Measurements from ENCODE around the gene HNRNPF. TPM values are rescaled to one million over a fixed set of nuclear protein-coding genes. Genes with fewer than 3 reads are reported as not detected.
"Not testable (repeated sequence)": the region's sequence is repeated elsewhere in the genome, so short reads cannot be mapped to it uniquely, and the experiment has no call there.

Gene HNRNPF
- total RNA-seq, 4 donors from 2014 or later: 145 to 177 (median 160) TPM

DNA sequence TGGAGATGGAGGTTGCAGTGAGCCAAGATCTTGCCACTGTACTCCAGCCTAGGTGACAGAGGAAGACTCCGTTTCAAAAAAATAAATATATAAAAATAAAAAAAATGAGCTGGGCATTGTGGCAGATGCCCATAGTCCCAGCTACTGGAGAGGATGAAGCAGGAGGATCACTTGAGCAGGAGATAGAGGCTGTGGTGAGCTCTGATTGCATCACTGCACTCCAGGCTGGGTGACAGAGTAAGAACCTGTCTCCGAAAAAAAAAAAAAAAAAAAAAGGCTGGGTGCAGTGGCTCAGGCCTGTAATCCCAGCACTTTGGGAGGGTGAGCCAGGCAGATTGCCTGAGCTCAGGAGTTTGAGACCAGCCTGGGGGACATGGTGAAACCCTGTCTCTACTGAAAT lies 39.8 kb upstream of the HNRNPF start:
- H3K27me3 ChIP-seq: no peaks in the 10 kb centered on the region
- no peak for DNase-seq
- H3K4me1 ChIP-seq: peaks cover 0 to 15% (median 7%) of the 10 kb centered on the region in 4 donors
- peaks cover 0 to 6% (median 0%) of the 10 kb centered on the region in 3 donors for H3K36me3 ChIP-seq
- no peak for TF ChIP-seq POLR2A (IDR thresholded peaks at IDR 0.05)
- TF ChIP-seq, protein P1, sequence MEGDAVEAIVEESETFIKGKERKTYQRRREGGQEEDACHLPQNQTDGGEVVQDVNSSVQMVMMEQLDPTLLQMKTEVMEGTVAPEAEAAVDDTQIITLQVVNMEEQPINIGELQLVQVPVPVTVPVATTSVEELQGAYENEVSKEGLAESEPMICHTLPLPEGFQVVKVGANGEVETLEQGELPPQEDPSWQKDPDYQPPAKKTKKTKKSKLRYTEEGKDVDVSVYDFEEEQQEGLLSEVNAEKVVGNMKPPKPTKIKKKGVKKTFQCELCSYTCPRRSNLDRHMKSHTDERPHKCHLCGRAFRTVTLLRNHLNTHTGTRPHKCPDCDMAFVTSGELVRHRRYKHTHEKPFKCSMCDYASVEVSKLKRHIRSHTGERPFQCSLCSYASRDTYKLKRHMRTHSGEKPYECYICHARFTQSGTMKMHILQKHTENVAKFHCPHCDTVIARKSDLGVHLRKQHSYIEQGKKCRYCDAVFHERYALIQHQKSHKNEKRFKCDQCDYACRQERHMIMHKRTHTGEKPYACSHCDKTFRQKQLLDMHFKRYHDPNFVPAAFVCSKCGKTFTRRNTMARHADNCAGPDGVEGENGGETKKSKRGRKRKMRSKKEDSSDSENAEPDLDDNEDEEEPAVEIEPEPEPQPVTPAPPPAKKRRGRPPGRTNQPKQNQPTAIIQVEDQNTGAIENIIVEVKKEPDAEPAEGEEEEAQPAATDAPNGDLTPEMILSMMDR (IDR thresholded peaks at IDR 0.05): no peak
- no peak overlapping the region for H3K4me3 ChIP-seq
- no peak overlapping the region for H3K27ac ChIP-seq
- H3K9me3 ChIP-seq: peaks cover 0 to 4% (median 0%) of the 10 kb centered on the region in 4 donors

DNA sequence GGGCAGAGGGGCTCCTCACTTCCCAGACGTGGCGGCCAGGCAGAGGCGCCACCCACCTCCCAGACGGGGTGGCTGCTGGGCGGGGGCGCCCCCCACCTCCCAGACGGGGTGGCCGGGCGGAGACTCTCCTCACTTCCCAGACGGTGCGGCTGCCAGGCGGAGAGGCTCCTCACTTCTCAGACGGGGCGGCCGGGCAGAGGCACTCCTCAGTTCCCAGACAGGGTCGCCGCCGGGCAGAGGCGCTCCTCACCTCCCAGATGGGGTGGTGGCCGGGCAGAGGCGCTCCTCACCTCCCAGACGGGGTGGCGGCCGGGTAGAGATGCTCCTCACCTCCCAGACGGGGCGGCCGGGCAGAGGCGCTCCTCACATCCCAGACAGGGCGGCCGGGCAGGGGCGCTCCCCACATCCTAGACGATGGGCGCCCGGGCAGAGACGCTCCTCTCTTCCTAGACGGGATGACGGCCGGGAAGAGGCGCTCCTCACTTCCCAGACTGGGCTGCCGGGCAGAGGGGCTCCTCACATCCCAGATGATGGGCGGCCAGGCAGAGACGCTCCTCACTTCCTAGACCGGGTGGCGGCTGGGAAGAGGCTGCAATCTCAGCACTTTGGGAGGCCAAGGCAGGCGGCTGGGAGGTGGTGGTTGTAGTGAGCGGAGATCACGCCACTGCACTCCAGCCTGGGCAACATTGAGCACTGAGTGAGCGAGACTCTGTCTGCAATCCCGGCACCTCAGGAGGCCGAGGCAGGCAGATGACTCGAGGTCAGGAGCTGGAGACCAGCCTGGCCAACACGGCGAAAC lies 37.4 kb upstream of the HNRNPF start:
- not testable (repeated sequence) for H3K9me3 ChIP-seq, H3K36me3 ChIP-seq, DNase-seq, H3K4me1 ChIP-seq, H3K27ac ChIP-seq, H3K27me3 ChIP-seq, H3K4me3 ChIP-seq

DNA sequence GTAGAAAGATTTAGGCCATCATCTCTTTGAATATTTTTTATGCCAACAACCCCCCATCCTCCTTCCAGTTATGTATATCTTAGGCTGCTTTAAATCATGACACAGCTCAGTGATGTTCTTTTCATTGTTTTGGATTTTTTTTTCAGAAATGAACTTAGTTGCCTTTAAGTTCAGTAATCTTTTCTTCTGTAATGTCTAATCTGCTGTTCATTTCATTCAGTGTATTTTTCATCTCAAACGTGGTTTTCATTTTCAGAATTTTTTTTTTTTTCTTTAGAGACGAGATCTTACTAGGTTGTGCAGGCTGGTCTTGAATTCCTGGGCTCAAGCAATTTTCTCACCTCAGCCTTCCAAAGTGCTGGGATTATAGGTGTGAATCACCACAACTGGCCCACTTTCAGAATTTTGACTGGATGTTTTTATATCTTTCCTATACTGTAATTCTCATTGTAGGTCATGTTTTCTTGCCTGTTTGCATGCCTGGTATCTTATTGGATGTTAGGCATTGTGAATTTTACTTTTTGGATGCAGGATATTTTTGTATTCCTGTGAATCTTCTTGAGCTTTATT lies 36.0 kb upstream of the HNRNPF start:
- no peak overlapping the region for H3K27ac ChIP-seq
- peaks cover 0 to 4% (median 0%) of the 10 kb centered on the region in 4 donors for H3K4me1 ChIP-seq
- no peaks in the 10 kb centered on the region for H3K27me3 ChIP-seq
- H3K4me3 ChIP-seq: no peak overlapping the region
- peaks cover 0 to 4% (median 0%) of the 10 kb centered on the region in 4 donors for H3K9me3 ChIP-seq
- no peak for DNase-seq
- TF ChIP-seq, protein P1 (IDR thresholded peaks at IDR 0.05): no peak
- no peak for TF ChIP-seq POLR2A (IDR thresholded peaks at IDR 0.05)
- peaks cover 0 to 6% (median 0%) of the 10 kb centered on the region in 3 donors for H3K36me3 ChIP-seq

DNA sequence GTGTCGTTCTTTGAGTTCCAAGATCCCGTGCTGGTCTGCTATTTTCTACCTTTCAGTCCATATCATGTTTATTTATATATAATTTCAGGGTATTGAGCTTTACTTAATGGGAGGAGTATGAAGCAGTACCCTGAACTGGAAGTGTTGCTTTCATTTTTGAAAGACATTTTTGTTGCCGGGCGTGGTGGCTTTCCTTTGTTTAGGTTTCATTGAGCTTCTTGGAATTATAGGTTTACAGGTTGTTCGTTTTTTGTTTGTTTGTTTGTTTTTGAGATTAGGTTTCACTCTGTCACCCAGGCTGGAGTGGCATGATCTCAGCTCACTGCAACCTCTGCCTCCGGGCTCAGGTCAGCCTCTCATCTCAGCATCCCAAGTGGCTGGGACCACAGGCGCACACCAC lies 35.3 kb upstream of the HNRNPF start:
- TF ChIP-seq POLR2A (IDR thresholded peaks at IDR 0.05): no peak
- TF ChIP-seq, protein P1 (IDR thresholded peaks at IDR 0.05): no peak
- Histone ChIP-seq H3K4me1 (peaks cover 0 to 4% (median 0%) of the 10 kb centered on the region in 4 donors), H3K4me3 (no peak overlapping the region), H3K36me3 (peaks cover 0 to 6% (median 0%) of the 10 kb centered on the region in 3 donors), H3K27me3 (no peaks in the 10 kb centered on the region), H3K9me3 (peaks cover 0 to 4% (median 0%) of the 10 kb centered on the region in 4 donors), H3K27ac (no peak overlapping the region)
- DNase-seq: no peak

DNA sequence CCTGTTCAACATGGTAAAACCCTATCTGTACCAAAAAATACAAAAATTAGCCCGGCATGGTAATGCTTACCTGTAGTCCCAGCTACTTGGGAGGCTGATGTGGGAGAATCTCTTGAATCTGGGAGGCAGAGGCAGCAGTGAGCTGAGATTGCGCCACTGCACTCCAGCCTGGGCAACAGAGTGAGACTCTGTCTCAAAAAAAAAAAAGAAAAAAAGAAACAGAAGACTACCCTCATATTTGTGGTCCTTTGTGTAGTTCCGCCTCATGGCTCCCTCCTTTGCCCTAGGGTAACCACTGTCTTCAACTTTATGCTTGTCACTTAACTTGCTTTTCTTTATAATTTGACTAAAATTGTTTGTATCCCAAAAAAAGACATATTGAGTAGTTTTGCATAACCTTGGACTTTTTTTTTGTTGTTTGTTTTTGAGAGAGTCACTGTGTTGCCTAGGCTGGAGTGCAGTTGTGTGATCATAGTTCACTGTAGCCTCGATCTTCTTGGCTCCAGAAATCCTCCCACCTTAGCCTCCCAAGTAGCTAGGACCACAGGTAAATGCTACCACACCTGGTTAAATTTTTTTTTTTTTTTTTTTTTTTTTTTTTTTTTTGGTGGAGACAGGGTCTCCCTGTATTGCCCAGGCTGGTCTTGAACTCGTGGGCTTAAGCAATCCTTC lies 31.6 kb upstream of the HNRNPF start:
- peak in 1 of 3 donors; percentile 33 for DNase-seq
- peaks cover 0 to 9% (median 2%) of the 10 kb centered on the region in 4 donors for H3K4me1 ChIP-seq
- no peaks in the 10 kb centered on the region for H3K9me3 ChIP-seq
- no peaks in the 10 kb centered on the region for H3K36me3 ChIP-seq
- TF ChIP-seq, protein P1 (IDR thresholded peaks at IDR 0.05): no peak
- TF ChIP-seq POLR2A (IDR thresholded peaks at IDR 0.05): no peak
- H3K27me3 ChIP-seq: no peaks in the 10 kb centered on the region
- H3K4me3 ChIP-seq: no peak overlapping the region
- H3K27ac ChIP-seq: no peak overlapping the region

Data from Peyer's patch (tissue), 4 donors.